ENCODE data around the gene LLGL2.
"Not testable (repeated sequence)": the region's sequence is repeated elsewhere in the genome, so short reads cannot be mapped to it uniquely, and the experiment has no call there.

The LLGL2 gene

GRCh38 chr17:75524970-75525805 lies at the start of gene LLGL2:
Gene LLGL2, plus strand, starts transcription at chr17:75525697. Its CDS starts 17,730 bp downstream, at chr17:75543427.
- peak; percentile 78 for DNase-seq

GRCh38 chr17:75475851-75476250 lies 49.6 kb upstream of the LLGL2 start:
- DNase-seq: no peak

- peak; percentile 31 for DNase-seq
These were observed 49.2 kb upstream of the LLGL2 start for GRCh38 chr17:75476271-75476671.

GRCh38 chr17:75476752-75477489 lies 48.6 kb upstream of the LLGL2 start:
- no peak for DNase-seq

- not testable (repeated sequence) for DNase-seq
These were observed 48.0 kb upstream of the LLGL2 start for GRCh38 chr17:75477490-75477862.

- no peak for DNase-seq
These were observed 47.0 kb upstream of the LLGL2 start for GRCh38 chr17:75478508-75478907.

- peak; percentile 39 for DNase-seq
These were observed 45.2 kb upstream of the LLGL2 start for GRCh38 chr17:75480281-75480680.

- DNase-seq: no peak
These were observed 44.1 kb upstream of the LLGL2 start for GRCh38 chr17:75481194-75482068.

- DNase-seq: no peak
These were observed 43.2 kb upstream of the LLGL2 start for GRCh38 chr17:75482098-75482942.

- no peak for DNase-seq
These were observed 39.8 kb upstream of the LLGL2 start for GRCh38 chr17:75485688-75486087.

- no peak for DNase-seq
These were observed 39.3 kb upstream of the LLGL2 start for GRCh38 chr17:75486151-75486550.

GRCh38 chr17:75486951-75487350 lies 38.5 kb upstream of the LLGL2 start:
- no peak for DNase-seq

- no peak for DNase-seq
These were observed 38.0 kb upstream of the LLGL2 start for GRCh38 chr17:75487351-75488070.

- no peak for DNase-seq
These were observed 36.6 kb upstream of the LLGL2 start for GRCh38 chr17:75488693-75489510.

GRCh38 chr17:75489511-75489955 lies 36.0 kb upstream of the LLGL2 start:
- no peak for DNase-seq

GRCh38 chr17:75490173-75490743 lies 35.2 kb upstream of the LLGL2 start:
- DNase-seq: no peak

GRCh38 chr17:75490953-75491649 lies 34.4 kb upstream of the LLGL2 start:
- no peak for DNase-seq

- no peak for DNase-seq
These were observed 33.8 kb upstream of the LLGL2 start for GRCh38 chr17:75491680-75492079.

GRCh38 chr17:75492555-75493168 lies 32.8 kb upstream of the LLGL2 start:
- DNase-seq: no peak

All from NCI-H2227 treated with DMSO at 0.1 percent for 48 hours (cell line).